ENCODE data around the gene PTPRH. TPM values are rescaled to one million over a fixed set of nuclear protein-coding genes. Genes with fewer than 3 reads are reported as not detected.
"Not testable (repeated sequence)": the region's sequence is repeated elsewhere in the genome, so short reads cannot be mapped to it uniquely, and the experiment has no call there.

PTPRH gene
- total RNA-seq, 1 donor from 2014 or later: 0.64 TPM

DNA sequence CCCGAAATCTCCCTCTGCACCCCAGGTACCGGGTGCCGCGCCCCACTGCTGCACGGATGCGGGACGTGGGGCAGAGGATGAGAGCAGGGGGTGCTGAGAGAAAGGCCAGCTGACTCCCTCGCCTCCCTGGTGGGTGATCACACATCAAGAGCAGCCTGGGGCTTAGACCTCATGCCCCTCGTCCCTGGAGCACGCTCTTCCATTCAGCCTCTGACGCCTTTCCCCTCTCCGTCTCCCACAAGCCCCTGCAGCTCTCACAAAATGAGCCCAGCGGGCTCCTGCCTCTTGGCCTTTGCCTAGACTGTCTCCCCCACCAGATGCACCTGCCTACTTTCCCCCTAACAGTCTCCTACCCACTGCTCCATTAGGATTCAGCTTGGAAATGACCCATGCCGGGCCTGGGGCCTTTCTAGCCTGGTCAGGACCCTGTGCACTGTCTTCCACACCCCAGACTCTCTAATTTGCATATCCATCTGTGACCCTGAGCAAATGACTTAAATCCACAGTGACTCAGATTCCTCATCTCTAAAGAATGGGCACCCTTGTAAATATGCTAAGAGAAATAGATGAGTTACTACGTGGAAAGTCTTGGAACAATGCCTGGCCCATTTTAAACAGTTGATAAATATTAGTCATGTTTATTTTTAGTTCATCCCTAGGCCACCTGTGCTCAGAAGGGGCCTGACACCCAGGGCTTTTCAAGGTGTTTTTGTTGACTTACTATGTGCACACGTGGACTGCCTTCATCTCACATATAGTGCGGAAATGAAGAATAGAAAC is 582 bp upstream of the PTPRH start:
- H3K27me3 ChIP-seq: no peaks in the 10 kb centered on the region
- peaks cover 0 to 11% of the 10 kb centered on the region in 2 donors for H3K9me3 ChIP-seq
- peaks cover 0 to 2% of the 10 kb centered on the region in 2 donors for H3K4me1 ChIP-seq
- TF ChIP-seq, protein P1, sequence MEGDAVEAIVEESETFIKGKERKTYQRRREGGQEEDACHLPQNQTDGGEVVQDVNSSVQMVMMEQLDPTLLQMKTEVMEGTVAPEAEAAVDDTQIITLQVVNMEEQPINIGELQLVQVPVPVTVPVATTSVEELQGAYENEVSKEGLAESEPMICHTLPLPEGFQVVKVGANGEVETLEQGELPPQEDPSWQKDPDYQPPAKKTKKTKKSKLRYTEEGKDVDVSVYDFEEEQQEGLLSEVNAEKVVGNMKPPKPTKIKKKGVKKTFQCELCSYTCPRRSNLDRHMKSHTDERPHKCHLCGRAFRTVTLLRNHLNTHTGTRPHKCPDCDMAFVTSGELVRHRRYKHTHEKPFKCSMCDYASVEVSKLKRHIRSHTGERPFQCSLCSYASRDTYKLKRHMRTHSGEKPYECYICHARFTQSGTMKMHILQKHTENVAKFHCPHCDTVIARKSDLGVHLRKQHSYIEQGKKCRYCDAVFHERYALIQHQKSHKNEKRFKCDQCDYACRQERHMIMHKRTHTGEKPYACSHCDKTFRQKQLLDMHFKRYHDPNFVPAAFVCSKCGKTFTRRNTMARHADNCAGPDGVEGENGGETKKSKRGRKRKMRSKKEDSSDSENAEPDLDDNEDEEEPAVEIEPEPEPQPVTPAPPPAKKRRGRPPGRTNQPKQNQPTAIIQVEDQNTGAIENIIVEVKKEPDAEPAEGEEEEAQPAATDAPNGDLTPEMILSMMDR (IDR thresholded peaks at IDR 0.05): no peak
- DNase-seq (ENCODE audit: low spot score in 2 of 2): no peak
- H3K4me3 ChIP-seq: no peak overlapping the region
- intact Hi-C loops (cut with DNase I): no loop called here
- no peak overlapping the region for H3K27ac ChIP-seq
- no peaks in the 10 kb centered on the region for H3K36me3 ChIP-seq

GRCh38 chr19:55206664-55207500 is 2.4 kb downstream of the PTPRH start:
- no peaks in the 10 kb centered on the region for H3K27me3 ChIP-seq
- intact Hi-C loops (cut with DNase I): no loop called here
- peaks cover 0 to 2% of the 10 kb centered on the region in 2 donors for H3K4me1 ChIP-seq
- H3K4me3 ChIP-seq: peak overlapping the region in 1 of 2 donors; percentile 30
- no peak overlapping the region for H3K27ac ChIP-seq
- H3K36me3 ChIP-seq: no peaks in the 10 kb centered on the region
- H3K9me3 ChIP-seq: no peaks in the 10 kb centered on the region
- DNase-seq (ENCODE audit: low spot score in 2 of 2): peak; percentile 35 to 78
- TF ChIP-seq, protein P1 (IDR thresholded peaks at IDR 0.05): no peak

GRCh38 chr19:55202199-55202598 is 7.1 kb downstream of the PTPRH start:
- DNase-seq (ENCODE audit: low spot score in 2 of 2); H3K4me1 ChIP-seq; H3K4me3 ChIP-seq; H3K36me3 ChIP-seq; H3K27me3 ChIP-seq; H3K9me3 ChIP-seq; intact Hi-C loops (cut with DNase I); H3K27ac ChIP-seq: not testable (repeated sequence)

DNA sequence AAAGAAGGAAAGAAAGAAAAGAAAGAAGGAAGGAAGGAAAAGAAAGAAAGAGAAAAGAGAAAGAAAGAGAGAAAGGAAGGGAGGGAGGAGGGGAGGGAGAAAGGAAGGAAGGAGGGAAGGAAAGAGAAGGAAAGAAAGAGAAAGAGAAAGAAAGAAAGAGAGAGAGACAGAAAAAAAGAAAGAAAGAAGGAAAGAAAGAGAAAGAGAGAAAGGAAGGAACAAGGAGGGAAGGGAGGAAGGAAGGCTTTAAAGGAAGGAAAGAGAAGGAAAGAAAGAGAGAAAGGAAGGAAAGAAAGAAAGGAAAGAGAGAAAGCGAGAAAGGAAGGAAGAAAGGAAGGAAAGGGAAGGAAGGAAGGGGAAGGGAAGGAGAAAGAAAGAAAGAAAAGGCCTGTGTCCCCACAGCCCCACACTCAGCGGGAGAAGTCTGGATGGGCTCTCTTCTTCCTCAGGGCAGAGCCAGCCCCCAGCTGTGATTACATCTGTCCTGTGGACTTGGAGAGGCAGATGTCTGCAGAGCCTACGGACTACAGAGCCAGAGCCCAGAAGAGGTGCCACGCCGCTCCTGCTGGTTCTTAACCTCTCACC is 9.6 kb downstream of the PTPRH start:
- H3K9me3 ChIP-seq: no peaks in the 10 kb centered on the region
- no peak for DNase-seq (ENCODE audit: low spot score in 2 of 2)
- H3K4me1 ChIP-seq: no peaks in the 10 kb centered on the region
- no peak overlapping the region for H3K27ac ChIP-seq
- intact Hi-C loops (cut with DNase I): no loop called here
- H3K27me3 ChIP-seq: no peaks in the 10 kb centered on the region
- no peak overlapping the region for H3K4me3 ChIP-seq
- TF ChIP-seq, protein P1 (IDR thresholded peaks at IDR 0.05): no peak
- no peaks in the 10 kb centered on the region for H3K36me3 ChIP-seq

GRCh38 chr19:55198651-55199050 is 10.7 kb downstream of the PTPRH start:
- Histone ChIP-seq H3K9me3 (no peaks in the 10 kb centered on the region), H3K36me3 (no peaks in the 10 kb centered on the region), H3K27me3 (no peaks in the 10 kb centered on the region), H3K4me3 (no peak overlapping the region), H3K27ac (no peak overlapping the region), H3K4me1 (no peaks in the 10 kb centered on the region)
- TF ChIP-seq, protein P1 (IDR thresholded peaks at IDR 0.05): no peak
- no peak for DNase-seq (ENCODE audit: low spot score in 2 of 2)
- intact Hi-C loops (cut with DNase I): no loop called here

- intact Hi-C loops (cut with DNase I): no loop called here
- TF ChIP-seq, protein P1 (IDR thresholded peaks at IDR 0.05): no peak
Measured at GRCh38 chr19:55197528-55197927, 11.8 kb downstream of the PTPRH start.

More at GRCh38 chr19:55197528-55197927, 11.8 kb downstream of the PTPRH start:
- no peaks in the 10 kb centered on the region for H3K36me3 ChIP-seq
- no peaks in the 10 kb centered on the region for H3K27me3 ChIP-seq
- H3K27ac ChIP-seq: no peak overlapping the region
- no peak overlapping the region for H3K4me3 ChIP-seq
- no peak for DNase-seq (ENCODE audit: low spot score in 2 of 2)
- H3K4me1 ChIP-seq: no peaks in the 10 kb centered on the region
- no peaks in the 10 kb centered on the region for H3K9me3 ChIP-seq
